Astrocyte (in vitro differentiated cells and primary cell): ENCODE data around the gene TENT5C. TPM values are rescaled to one million over a fixed set of nuclear protein-coding genes. Genes with fewer than 3 reads are reported as not detected.

Source experiments
- DNase-seq: peaks from one replicate; pipeline ENCODE4 v3.0.0-alpha.2; 2010; ENCODE audit warnings: low read depth
- FAIRE-seq: peaks from 2 replicates; lab custom pipeline; 2011; peaks lifted over from hg19 to GRCh38; lab: Jason Lieb, UNC
- H2AFZ ChIP-seq: 2 replicates; pipeline ENCODE4 v1.6.0; 2012; ENCODE audit warnings: low read depth, low read length, inconsistent platforms
- H3K27ac ChIP-seq: 2 replicates; pipeline ENCODE4 v1.5.1; 2011; ENCODE audit warnings: low read depth, low read length, inconsistent platforms
- H3K27me3 ChIP-seq: 2 replicates; pipeline ENCODE4 v1.6.0; 2011; ENCODE audit warnings: low read length, inconsistent platforms; ENCODE audit not compliant: insufficient read depth
- H3K36me3 ChIP-seq: 2 replicates; pipeline ENCODE4 v1.5.1; 2011; ENCODE audit warnings: low read length, inconsistent platforms; ENCODE audit not compliant: insufficient read depth
- H3K4me1 ChIP-seq: 2 replicates; pipeline ENCODE4 v1.5.1; 2011; ENCODE audit warnings: low read length, inconsistent platforms; ENCODE audit not compliant: insufficient read depth
- H3K4me2 ChIP-seq: 2 replicates; pipeline ENCODE4 v1.6.0; 2012; ENCODE audit warnings: low read length, inconsistent platforms
- H3K4me3 ChIP-seq: 2 replicates; pipeline ENCODE4 v1.5.1; 2011; ENCODE audit warnings: low read depth, mild to moderate bottlenecking, low read length, inconsistent platforms; ENCODE audit not compliant: insufficient read depth
- H3K79me2 ChIP-seq: 2 replicates; pipeline ENCODE4 v1.6.0; 2012; ENCODE audit warnings: mild to moderate bottlenecking, low read length, inconsistent platforms; ENCODE audit not compliant: insufficient read depth
- H3K9ac ChIP-seq: 2 replicates; pipeline ENCODE4 v1.6.0; 2012; ENCODE audit warnings: mild to moderate bottlenecking, low read length, inconsistent platforms
- H3K9me3 ChIP-seq: 2 replicates; pipeline ENCODE4 v1.5.1; 2012; ENCODE audit warnings: low read depth, mild to moderate bottlenecking, low read length, inconsistent platforms; ENCODE audit not compliant: insufficient read depth
- H4K20me1 ChIP-seq: 2 replicates; pipeline ENCODE4 v1.6.0; 2012; ENCODE audit warnings: low read length, inconsistent platforms; ENCODE audit not compliant: insufficient read depth
- H3K27ac Mint-ChIP-seq: one replicate; pipeline ENCODE4 v1.8.0; 2021; ENCODE audit warnings: mild to moderate bottlenecking, mixed read lengths; ENCODE audit not compliant: unreplicated experiment
- H3K27me3 Mint-ChIP-seq: one replicate; pipeline ENCODE4 v1.8.0; 2021; ENCODE audit warnings: low read depth, mixed read lengths; ENCODE audit not compliant: unreplicated experiment
- H3K36me3 Mint-ChIP-seq: one replicate; pipeline ENCODE4 v1.8.0; 2021; ENCODE audit warnings: low read depth, mixed read lengths; ENCODE audit not compliant: unreplicated experiment
- H3K4me1 Mint-ChIP-seq: one replicate; pipeline ENCODE4 v1.8.0; 2021; ENCODE audit warnings: low read depth, mixed read lengths; ENCODE audit not compliant: unreplicated experiment
- H3K4me3 Mint-ChIP-seq: one replicate; pipeline ENCODE4 v1.8.0; 2021; ENCODE audit warnings: mild to moderate bottlenecking, moderate library complexity, mixed read lengths; ENCODE audit not compliant: unreplicated experiment
- H3K9me3 Mint-ChIP-seq: one replicate; pipeline ENCODE4 v1.8.0; 2021; ENCODE audit warnings: mild to moderate bottlenecking, mixed read lengths; ENCODE audit not compliant: unreplicated experiment
- CTCF ChIP-seq: IDR thresholded peaks from 2 replicates; pipeline ENCODE4 v1.5.1; 2011; ENCODE audit warnings: low read depth, mild to moderate bottlenecking, inconsistent platforms, low read length, moderate library complexity; ENCODE audit not compliant: insufficient read depth
- EZH2 ChIP-seq: IDR thresholded peaks from 2 replicates; pipeline ENCODE4 v1.6.1; 2012; ENCODE audit warnings: mild to moderate bottlenecking, low read length, inconsistent platforms; ENCODE audit not compliant: insufficient read depth
- total RNA-seq: library from RNA; stranded (reverse); gene quantifications from 2 replicates; pipeline ENCODE4 v1.2.1, GENCODE V29; 2021

TENT5C gene
- total RNA-seq, 1 donor from 2014 or later = 0.77 TPM

GRCh38 chr1:117567976-117568375, 37.9 kb upstream of the TENT5C start:
- Histone ChIP-seq H3K9me3 (no peaks in the 10 kb centered on the region), H3K9ac (no peak overlapping the region), H3K36me3 (no peaks in the 10 kb centered on the region), H3K27ac (no peak overlapping the region), H3K4me3 (no peak overlapping the region), H3K4me2 (no peak overlapping the region), H3K4me1 (no peaks in the 10 kb centered on the region), H2AFZ (no peak overlapping the region), H3K79me2 (no peaks in the 10 kb centered on the region), H4K20me1 (no peaks in the 10 kb centered on the region), H3K27me3 (no peaks in the 10 kb centered on the region)
- H3K27me3 Mint-ChIP-seq = peaks cover 17% of the 10 kb centered on the region
- no peaks in the 10 kb centered on the region for H3K36me3 Mint-ChIP-seq
- peaks cover 1% of the 10 kb centered on the region for H3K9me3 Mint-ChIP-seq
- H3K27ac Mint-ChIP-seq = no peak overlapping the region
- no peak overlapping the region for H3K4me3 Mint-ChIP-seq
- no peak for TF ChIP-seq EZH2
- no peak for TF ChIP-seq CTCF
- DNase-seq (no peak), FAIRE-seq (no peak)
- H3K4me1 Mint-ChIP-seq = peaks cover 3% of the 10 kb centered on the region

- no peak overlapping the region for H3K27ac ChIP-seq
- H3K9ac ChIP-seq = no peak overlapping the region
- H3K36me3 ChIP-seq = no peaks in the 10 kb centered on the region
- H3K79me2 ChIP-seq = no peaks in the 10 kb centered on the region
- Mint-ChIP-seq H3K4me3 (no peak overlapping the region), H3K9me3 (peaks cover 1% of the 10 kb centered on the region), H3K4me1 (peaks cover 1% of the 10 kb centered on the region), H3K36me3 (no peaks in the 10 kb centered on the region), H3K27me3 (peaks cover 13% of the 10 kb centered on the region), H3K27ac (no peak overlapping the region)
- no peak for FAIRE-seq
- no peak for TF ChIP-seq EZH2
- TF ChIP-seq CTCF = no peak
- H4K20me1 ChIP-seq = no peaks in the 10 kb centered on the region
- DNase-seq = no peak
- no peaks in the 10 kb centered on the region for H3K27me3 ChIP-seq
- no peaks in the 10 kb centered on the region for H3K9me3 ChIP-seq
- no peak overlapping the region for H3K4me2 ChIP-seq
- H2AFZ ChIP-seq = no peak overlapping the region
- H3K4me3 ChIP-seq = no peak overlapping the region
- H3K4me1 ChIP-seq = no peaks in the 10 kb centered on the region
These were observed 36.8 kb upstream of the TENT5C start for GRCh38 chr1:117568999-117569398.

GRCh38 chr1:117569856-117570255, 36.0 kb upstream of the TENT5C start:
- Mint-ChIP-seq H3K36me3 (no peaks in the 10 kb centered on the region), H3K4me1 (no peaks in the 10 kb centered on the region), H3K4me3 (no peak overlapping the region), H3K9me3 (peaks cover 1% of the 10 kb centered on the region), H3K27ac (no peak overlapping the region), H3K27me3 (peaks cover 11% of the 10 kb centered on the region)
- Histone ChIP-seq H3K9ac (no peak overlapping the region), H3K4me3 (no peak overlapping the region), H3K4me1 (no peaks in the 10 kb centered on the region), H3K9me3 (no peaks in the 10 kb centered on the region), H3K27ac (no peak overlapping the region), H3K79me2 (no peaks in the 10 kb centered on the region), H3K36me3 (no peaks in the 10 kb centered on the region), H2AFZ (no peak overlapping the region), H3K4me2 (no peak overlapping the region), H3K27me3 (no peaks in the 10 kb centered on the region), H4K20me1 (no peaks in the 10 kb centered on the region)
- no peak for FAIRE-seq
- no peak for TF ChIP-seq CTCF
- no peak for TF ChIP-seq EZH2
- no peak for DNase-seq
